Measurements from ENCODE around the gene ZNF408.
A peak's percentile ranks its signal among the peaks of the same experiment; 100 is the strongest.

ZNF408 gene

DNA sequence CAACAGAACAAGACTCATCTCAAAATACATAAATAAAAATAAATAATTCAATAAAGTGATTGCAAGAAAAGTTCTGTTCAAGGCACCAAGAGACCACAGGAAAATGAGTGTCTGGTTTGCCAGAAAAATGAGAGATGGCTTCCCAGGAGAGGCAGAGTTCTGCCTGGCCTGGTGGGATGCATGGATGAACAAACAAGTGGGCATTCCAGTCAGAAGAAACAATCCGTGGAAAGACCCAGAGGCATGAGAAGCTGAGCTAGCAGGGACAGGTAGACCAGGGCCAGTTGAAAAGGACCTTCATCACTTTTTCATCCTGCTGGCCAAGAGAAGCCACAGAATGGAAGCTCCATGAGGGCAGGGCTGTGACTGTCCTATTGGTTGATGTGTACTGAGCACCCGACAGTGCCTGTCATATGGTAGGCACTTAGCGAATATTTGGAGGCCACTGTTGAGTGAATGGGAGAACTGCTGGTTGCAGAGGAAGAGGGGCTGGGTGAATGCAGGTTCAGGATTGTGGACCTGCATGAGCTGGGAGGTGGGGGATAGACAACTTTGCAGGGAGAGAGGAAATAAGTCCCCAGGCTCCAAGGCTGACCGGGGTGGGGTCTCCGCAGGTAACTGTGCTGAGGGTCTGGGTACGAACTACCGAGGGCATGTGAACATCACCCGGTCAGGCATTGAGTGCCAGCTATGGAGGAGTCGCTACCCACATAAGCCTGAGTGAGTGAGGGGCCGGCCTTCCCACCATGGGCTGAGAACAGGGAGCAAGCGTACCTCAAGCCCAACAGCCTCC, 21.9 kb downstream of the ZNF408 start:
- no peaks in the 10 kb centered on the region for H3K9me3 ChIP-seq (ENCODE audit: insufficient read depth, low read depth, low read length)
- no peaks in the 10 kb centered on the region for H3F3A ChIP-seq (ENCODE audit: low read depth)
- H2AFZ ChIP-seq (ENCODE audit: low read length): no peak overlapping the region
- no peaks in the 10 kb centered on the region for H3K79me2 ChIP-seq (ENCODE audit: insufficient read depth, low read length)
- no peak overlapping the region for H3K4me3 ChIP-seq (ENCODE audit: low read length, poor library complexity, severe bottlenecking)
- H3K27me3 ChIP-seq (ENCODE audit: insufficient read depth, low read length, poor library complexity, severe bottlenecking): no peaks in the 10 kb centered on the region
- H3K4me2 ChIP-seq (ENCODE audit: low read depth, low read length, poor library complexity, severe bottlenecking): no peak overlapping the region
- no peaks in the 10 kb centered on the region for H3K9me2 ChIP-seq (replicated peaks; ENCODE audit: low read depth, low read length)
- no peaks in the 10 kb centered on the region for H3K36me3 ChIP-seq (ENCODE audit: insufficient read depth, low read length)
- H4K20me1 ChIP-seq (ENCODE audit: insufficient read depth, low read length, poor library complexity, severe bottlenecking): no peaks in the 10 kb centered on the region
- H3K9ac ChIP-seq (ENCODE audit: low read depth, low read length, poor library complexity, severe bottlenecking): no peak overlapping the region
- TF ChIP-seq, protein P1, sequence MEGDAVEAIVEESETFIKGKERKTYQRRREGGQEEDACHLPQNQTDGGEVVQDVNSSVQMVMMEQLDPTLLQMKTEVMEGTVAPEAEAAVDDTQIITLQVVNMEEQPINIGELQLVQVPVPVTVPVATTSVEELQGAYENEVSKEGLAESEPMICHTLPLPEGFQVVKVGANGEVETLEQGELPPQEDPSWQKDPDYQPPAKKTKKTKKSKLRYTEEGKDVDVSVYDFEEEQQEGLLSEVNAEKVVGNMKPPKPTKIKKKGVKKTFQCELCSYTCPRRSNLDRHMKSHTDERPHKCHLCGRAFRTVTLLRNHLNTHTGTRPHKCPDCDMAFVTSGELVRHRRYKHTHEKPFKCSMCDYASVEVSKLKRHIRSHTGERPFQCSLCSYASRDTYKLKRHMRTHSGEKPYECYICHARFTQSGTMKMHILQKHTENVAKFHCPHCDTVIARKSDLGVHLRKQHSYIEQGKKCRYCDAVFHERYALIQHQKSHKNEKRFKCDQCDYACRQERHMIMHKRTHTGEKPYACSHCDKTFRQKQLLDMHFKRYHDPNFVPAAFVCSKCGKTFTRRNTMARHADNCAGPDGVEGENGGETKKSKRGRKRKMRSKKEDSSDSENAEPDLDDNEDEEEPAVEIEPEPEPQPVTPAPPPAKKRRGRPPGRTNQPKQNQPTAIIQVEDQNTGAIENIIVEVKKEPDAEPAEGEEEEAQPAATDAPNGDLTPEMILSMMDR (conservative IDR thresholded peaks at IDR 0.05; ENCODE audit: low read length): no peak
- no peak for TF ChIP-seq EZH2phosphoT487 (IDR thresholded peaks at IDR 0.05; ENCODE audit: borderline replicate concordance)
- peaks cover 19% of the 10 kb centered on the region for H3K4me1 ChIP-seq (ENCODE audit: insufficient read depth, low read length, poor library complexity, severe bottlenecking)

DNA sequence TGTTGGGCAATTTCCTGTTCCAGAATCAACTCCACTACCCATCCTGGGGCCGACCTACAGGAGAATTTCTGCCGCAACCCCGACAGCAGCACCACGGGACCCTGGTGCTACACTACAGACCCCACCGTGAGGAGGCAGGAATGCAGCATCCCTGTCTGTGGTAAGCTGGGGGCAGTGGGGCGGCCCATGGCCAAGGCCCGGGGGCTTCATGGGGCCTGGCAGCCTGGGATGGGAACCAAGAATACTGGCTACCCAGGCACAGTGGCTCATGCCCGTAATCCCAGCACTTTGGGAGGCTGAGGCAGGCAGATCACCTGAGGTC, 22.5 kb downstream of the ZNF408 start:
- no peaks in the 10 kb centered on the region for H4K20me1 ChIP-seq (ENCODE audit: insufficient read depth, low read length, poor library complexity, severe bottlenecking)
- H3K79me2 ChIP-seq (ENCODE audit: insufficient read depth, low read length): no peaks in the 10 kb centered on the region
- no peak for TF ChIP-seq EZH2phosphoT487 (IDR thresholded peaks at IDR 0.05; ENCODE audit: borderline replicate concordance)
- TF ChIP-seq, protein P1 (conservative IDR thresholded peaks at IDR 0.05; ENCODE audit: low read length): no peak
- no peaks in the 10 kb centered on the region for H3K9me3 ChIP-seq (ENCODE audit: insufficient read depth, low read depth, low read length)
- H3K9ac ChIP-seq (ENCODE audit: low read depth, low read length, poor library complexity, severe bottlenecking): no peak overlapping the region
- H3K9me2 ChIP-seq (replicated peaks; ENCODE audit: low read depth, low read length): no peaks in the 10 kb centered on the region
- H3F3A ChIP-seq (ENCODE audit: low read depth): no peaks in the 10 kb centered on the region
- no peaks in the 10 kb centered on the region for H3K36me3 ChIP-seq (ENCODE audit: insufficient read depth, low read length)
- no peak overlapping the region for H2AFZ ChIP-seq (ENCODE audit: low read length)
- no peak overlapping the region for H3K4me2 ChIP-seq (ENCODE audit: low read depth, low read length, poor library complexity, severe bottlenecking)
- no peaks in the 10 kb centered on the region for H3K27me3 ChIP-seq (ENCODE audit: insufficient read depth, low read length, poor library complexity, severe bottlenecking)
- no peak overlapping the region for H3K4me3 ChIP-seq (ENCODE audit: low read length, poor library complexity, severe bottlenecking)
- peaks cover 13% of the 10 kb centered on the region for H3K4me1 ChIP-seq (ENCODE audit: insufficient read depth, low read length, poor library complexity, severe bottlenecking)

DNA sequence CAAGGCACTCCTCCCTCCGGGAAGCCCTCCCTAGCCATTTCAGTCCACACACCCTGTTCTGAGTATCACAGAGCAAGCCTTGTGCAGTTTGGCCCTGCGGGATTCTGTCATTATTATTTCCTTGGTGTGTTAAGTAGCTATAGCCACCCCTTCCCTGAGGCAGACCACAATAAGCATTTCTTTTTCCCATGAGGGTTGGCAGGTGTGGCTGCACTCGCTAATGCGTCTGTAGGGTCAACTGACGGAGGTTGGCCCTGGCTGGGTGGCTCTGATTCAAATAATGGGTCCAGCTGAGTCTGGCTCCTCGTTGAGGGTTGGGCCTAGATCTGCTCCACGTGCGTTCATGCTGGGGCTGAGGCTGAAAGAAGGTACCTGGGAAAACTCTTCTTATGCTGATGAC, 23.3 kb downstream of the ZNF408 start:
- Histone ChIP-seq H4K20me1 (ENCODE audit: insufficient read depth, low read length, poor library complexity, severe bottlenecking) (no peaks in the 10 kb centered on the region), H3K9me3 (ENCODE audit: insufficient read depth, low read depth, low read length) (no peaks in the 10 kb centered on the region), H3K4me1 (ENCODE audit: insufficient read depth, low read length, poor library complexity, severe bottlenecking) (peaks cover 8% of the 10 kb centered on the region), H3K36me3 (ENCODE audit: insufficient read depth, low read length) (no peaks in the 10 kb centered on the region), H3K4me2 (ENCODE audit: low read depth, low read length, poor library complexity, severe bottlenecking) (no peak overlapping the region), H3K27me3 (ENCODE audit: insufficient read depth, low read length, poor library complexity, severe bottlenecking) (no peaks in the 10 kb centered on the region), H2AFZ (ENCODE audit: low read length) (peak overlapping the region; percentile 61; the same call in 1 of the 2 replicates), H3F3A (ENCODE audit: low read depth) (no peaks in the 10 kb centered on the region), H3K9ac (ENCODE audit: low read depth, low read length, poor library complexity, severe bottlenecking) (no peak overlapping the region), H3K79me2 (ENCODE audit: insufficient read depth, low read length) (no peaks in the 10 kb centered on the region), H3K9me2 (replicated peaks; ENCODE audit: low read depth, low read length) (no peaks in the 10 kb centered on the region), H3K4me3 (ENCODE audit: low read length, poor library complexity, severe bottlenecking) (no peak overlapping the region)
- TF ChIP-seq EZH2phosphoT487 (IDR thresholded peaks at IDR 0.05; ENCODE audit: borderline replicate concordance): no peak
- TF ChIP-seq, protein P1 (conservative IDR thresholded peaks at IDR 0.05; ENCODE audit: low read length): no peak
